ENCODE measurements around the gene GAD1.

- TF ChIP-seq, protein P1, sequence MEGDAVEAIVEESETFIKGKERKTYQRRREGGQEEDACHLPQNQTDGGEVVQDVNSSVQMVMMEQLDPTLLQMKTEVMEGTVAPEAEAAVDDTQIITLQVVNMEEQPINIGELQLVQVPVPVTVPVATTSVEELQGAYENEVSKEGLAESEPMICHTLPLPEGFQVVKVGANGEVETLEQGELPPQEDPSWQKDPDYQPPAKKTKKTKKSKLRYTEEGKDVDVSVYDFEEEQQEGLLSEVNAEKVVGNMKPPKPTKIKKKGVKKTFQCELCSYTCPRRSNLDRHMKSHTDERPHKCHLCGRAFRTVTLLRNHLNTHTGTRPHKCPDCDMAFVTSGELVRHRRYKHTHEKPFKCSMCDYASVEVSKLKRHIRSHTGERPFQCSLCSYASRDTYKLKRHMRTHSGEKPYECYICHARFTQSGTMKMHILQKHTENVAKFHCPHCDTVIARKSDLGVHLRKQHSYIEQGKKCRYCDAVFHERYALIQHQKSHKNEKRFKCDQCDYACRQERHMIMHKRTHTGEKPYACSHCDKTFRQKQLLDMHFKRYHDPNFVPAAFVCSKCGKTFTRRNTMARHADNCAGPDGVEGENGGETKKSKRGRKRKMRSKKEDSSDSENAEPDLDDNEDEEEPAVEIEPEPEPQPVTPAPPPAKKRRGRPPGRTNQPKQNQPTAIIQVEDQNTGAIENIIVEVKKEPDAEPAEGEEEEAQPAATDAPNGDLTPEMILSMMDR (IDR thresholded peaks at IDR 0.05 in 4 of 5, conservative IDR thresholded peaks at IDR 0.05 in 1 of 5): no peak
- no peak for TF ChIP-seq POLR2A (IDR thresholded peaks at IDR 0.05)
Observed at GRCh38 chr2:170771421-170771937, 45.2 kb upstream of the GAD1 start.
